Measurements from ENCODE around the gene SMS.

- TF ChIP-seq, protein P1, sequence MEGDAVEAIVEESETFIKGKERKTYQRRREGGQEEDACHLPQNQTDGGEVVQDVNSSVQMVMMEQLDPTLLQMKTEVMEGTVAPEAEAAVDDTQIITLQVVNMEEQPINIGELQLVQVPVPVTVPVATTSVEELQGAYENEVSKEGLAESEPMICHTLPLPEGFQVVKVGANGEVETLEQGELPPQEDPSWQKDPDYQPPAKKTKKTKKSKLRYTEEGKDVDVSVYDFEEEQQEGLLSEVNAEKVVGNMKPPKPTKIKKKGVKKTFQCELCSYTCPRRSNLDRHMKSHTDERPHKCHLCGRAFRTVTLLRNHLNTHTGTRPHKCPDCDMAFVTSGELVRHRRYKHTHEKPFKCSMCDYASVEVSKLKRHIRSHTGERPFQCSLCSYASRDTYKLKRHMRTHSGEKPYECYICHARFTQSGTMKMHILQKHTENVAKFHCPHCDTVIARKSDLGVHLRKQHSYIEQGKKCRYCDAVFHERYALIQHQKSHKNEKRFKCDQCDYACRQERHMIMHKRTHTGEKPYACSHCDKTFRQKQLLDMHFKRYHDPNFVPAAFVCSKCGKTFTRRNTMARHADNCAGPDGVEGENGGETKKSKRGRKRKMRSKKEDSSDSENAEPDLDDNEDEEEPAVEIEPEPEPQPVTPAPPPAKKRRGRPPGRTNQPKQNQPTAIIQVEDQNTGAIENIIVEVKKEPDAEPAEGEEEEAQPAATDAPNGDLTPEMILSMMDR (IDR thresholded peaks at IDR 0.05 in 8 of 11, conservative IDR thresholded peaks at IDR 0.05 in 3 of 11), result no peak
- TF ChIP-seq POLR2A (IDR thresholded peaks at IDR 0.05), result no peak
Observed at GRCh38 chrX:21934414-21934813, 6.1 kb upstream of the SMS start.

Measured in spleen (tissue), 7 donors.